Hepatocyte (in vitro differentiated cells): Measurements from ENCODE around the gene ITPRIPL2. TPM values are rescaled to one million over a fixed set of nuclear protein-coding genes. Genes with fewer than 3 reads are reported as not detected.

Source experiments
- DNase-seq: peaks from one replicate; pipeline ENCODE4 v3.0.0-alpha.2; 2016; ENCODE audit warnings: low spot score
- H2AFZ ChIP-seq: fragments of 200-600 bp; sonication (generic); 2 replicates; pipeline ENCODE4 v1.6.0; 2016; ENCODE audit warnings: antibody characterized with exemption, mild to moderate bottlenecking
- H3K27ac ChIP-seq: fragments of 200-600 bp; sonication (generic); 2 replicates; pipeline ENCODE4 v1.5.1; 2016; ENCODE audit warnings: mild to moderate bottlenecking
- H3K27me3 ChIP-seq: fragments of 200-600 bp; sonication (generic); 2 replicates; pipeline ENCODE4 v1.6.1; 2016
- H3K36me3 ChIP-seq: fragments of 200-600 bp; sonication (generic); replicated peaks from 2 replicates; pipeline ENCODE4 v1.5.1; 2016; ENCODE audit warnings: low read depth; ENCODE audit not compliant: insufficient read depth
- H3K4me1 ChIP-seq: fragments of 200-600 bp; sonication (generic); 2 replicates; pipeline ENCODE4 v1.5.1; 2016; ENCODE audit warnings: mild to moderate bottlenecking, moderate library complexity; ENCODE audit not compliant: insufficient read depth
- H3K4me2 ChIP-seq: fragments of 200-600 bp; sonication (generic); 2 replicates; pipeline ENCODE4 v1.6.0; 2016
- H3K4me3 ChIP-seq: fragments of 200-600 bp; sonication (generic); 2 replicates; pipeline ENCODE4 v1.5.1; 2016; ENCODE audit warnings: mild to moderate bottlenecking
- H3K79me2 ChIP-seq: fragments of 200-600 bp; sonication (generic); 2 replicates; pipeline ENCODE4 v1.6.0; 2017; ENCODE audit warnings: mild to moderate bottlenecking
- H3K9me2 ChIP-seq: fragments of 200-600 bp; sonication (generic); replicated peaks from 2 replicates; pipeline ENCODE4 v1.6.0; 2017; ENCODE audit warnings: mild to moderate bottlenecking; ENCODE audit not compliant: insufficient read depth
- H3K9me3 ChIP-seq: fragments of 200-600 bp; sonication (generic); 2 replicates; pipeline ENCODE4 v1.5.1; 2016; ENCODE audit warnings: low read depth, mild to moderate bottlenecking
- H4K20me1 ChIP-seq: fragments of 200-600 bp; sonication (generic); 2 replicates; pipeline ENCODE4 v1.6.0; 2016; ENCODE audit warnings: mild to moderate bottlenecking; ENCODE audit not compliant: insufficient read depth, poor library complexity, severe bottlenecking
- CTCF ChIP-seq: fragments of 200-600 bp; sonication (generic); IDR thresholded peaks from 2 replicates; pipeline ENCODE4 v1.5.1; 2016; ENCODE audit warnings: antibody characterized with exemption, mild to moderate bottlenecking; ENCODE audit not compliant: poor library complexity
- EZH2 ChIP-seq: fragments of 200-600 bp; sonication (generic); IDR thresholded peaks from 2 replicates; pipeline ENCODE4 v1.6.1; 2016; ENCODE audit warnings: antibody characterized with exemption, mild to moderate bottlenecking, borderline replicate concordance
- EZH2phosphoT487 ChIP-seq: fragments of 200-600 bp; sonication (generic); IDR thresholded peaks from one replicate; pipeline ENCODE4 v1.6.1; 2018; ENCODE audit warnings: antibody characterized with exemption, mild to moderate bottlenecking, low read depth, moderate library complexity; ENCODE audit not compliant: unreplicated experiment, severe bottlenecking
- WGBS: methylation state at CpG from one replicate; pipeline ENCODE4 v1.1.6; 2016; ENCODE audit warnings: low lambda C conversion rate; ENCODE audit errors: missing lambda C conversion rate; 5-methylcytosine and 5-hydroxymethylcytosine counted together
- polyA plus RNA-seq: library from polyadenylated mRNA; unstranded; fragments of >200 nt; fragmentation: Nextera tagmentation; extraction: Ambion mirVana; gene quantifications from 2 replicates; pipeline ENCODE4 v1.2.1, GENCODE V29; 2016
- total RNA-seq: library from RNA; depleted of rRNA; stranded (reverse); fragments of >200 nt; gene quantifications from 2 replicates; pipeline ENCODE4 v1.2.3, GENCODE V29; 2014

Gene ITPRIPL2
- total and polyA plus RNA-seq, 2 experiments from 2014 or later = 10.3 to 20.1 TPM

DNA sequence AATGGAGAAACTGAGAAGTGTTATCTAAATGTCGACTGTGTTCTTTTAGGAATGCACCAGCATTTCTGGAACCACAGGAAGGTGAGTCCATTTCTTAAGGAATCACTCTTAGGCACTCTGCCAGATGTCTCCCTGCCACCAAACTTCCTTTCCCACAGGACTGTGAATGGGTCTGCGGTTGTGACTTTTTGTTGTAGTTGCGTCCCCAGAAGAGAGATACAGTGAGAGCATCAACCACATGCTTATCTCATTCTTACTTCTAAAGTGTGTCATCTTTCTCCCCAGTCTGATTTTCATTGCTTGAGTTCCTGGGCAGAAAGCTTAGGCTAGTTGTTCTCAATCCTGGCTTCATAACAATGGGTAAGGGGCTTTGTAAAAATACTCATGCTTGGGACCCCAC lies 13.4 kb downstream of the ITPRIPL2 start:
- TF ChIP-seq EZH2 (no peak), CTCF (no peak)
- Histone ChIP-seq H3K27me3 (no peaks in the 10 kb centered on the region), H3K36me3 (no peaks in the 10 kb centered on the region), H3K79me2 (no peaks in the 10 kb centered on the region), H2AFZ (no peak overlapping the region), H3K4me2 (no peak overlapping the region), H4K20me1 (no peaks in the 10 kb centered on the region), H3K9me2 (no peaks in the 10 kb centered on the region), H3K27ac (no peak overlapping the region), H3K4me3 (no peak overlapping the region), H3K4me1 (peaks cover 18% of the 10 kb centered on the region), H3K9me3 (no peaks in the 10 kb centered on the region)
- WGBS = 94% methylated on average over 3 of the region's 3 CpGs
- no peak for DNase-seq

GRCh38 chr16:19127674-19128131 lies 13.9 kb downstream of the ITPRIPL2 start:
- TF ChIP-seq EZH2phosphoT487 = no peak
- TF ChIP-seq EZH2 = no peak
- TF ChIP-seq CTCF = no peak
- Histone ChIP-seq H3K27ac (no peak overlapping the region), H2AFZ (no peak overlapping the region), H3K79me2 (no peaks in the 10 kb centered on the region), H3K9me2 (no peaks in the 10 kb centered on the region), H3K27me3 (no peaks in the 10 kb centered on the region), H3K9me3 (no peaks in the 10 kb centered on the region), H3K4me2 (no peak overlapping the region), H3K4me1 (peaks cover 18% of the 10 kb centered on the region), H3K4me3 (no peak overlapping the region), H3K36me3 (no peaks in the 10 kb centered on the region), H4K20me1 (no peaks in the 10 kb centered on the region)
- 89% methylated on average over 3 of the region's 3 CpGs for WGBS
- DNase-seq = no peak

DNA sequence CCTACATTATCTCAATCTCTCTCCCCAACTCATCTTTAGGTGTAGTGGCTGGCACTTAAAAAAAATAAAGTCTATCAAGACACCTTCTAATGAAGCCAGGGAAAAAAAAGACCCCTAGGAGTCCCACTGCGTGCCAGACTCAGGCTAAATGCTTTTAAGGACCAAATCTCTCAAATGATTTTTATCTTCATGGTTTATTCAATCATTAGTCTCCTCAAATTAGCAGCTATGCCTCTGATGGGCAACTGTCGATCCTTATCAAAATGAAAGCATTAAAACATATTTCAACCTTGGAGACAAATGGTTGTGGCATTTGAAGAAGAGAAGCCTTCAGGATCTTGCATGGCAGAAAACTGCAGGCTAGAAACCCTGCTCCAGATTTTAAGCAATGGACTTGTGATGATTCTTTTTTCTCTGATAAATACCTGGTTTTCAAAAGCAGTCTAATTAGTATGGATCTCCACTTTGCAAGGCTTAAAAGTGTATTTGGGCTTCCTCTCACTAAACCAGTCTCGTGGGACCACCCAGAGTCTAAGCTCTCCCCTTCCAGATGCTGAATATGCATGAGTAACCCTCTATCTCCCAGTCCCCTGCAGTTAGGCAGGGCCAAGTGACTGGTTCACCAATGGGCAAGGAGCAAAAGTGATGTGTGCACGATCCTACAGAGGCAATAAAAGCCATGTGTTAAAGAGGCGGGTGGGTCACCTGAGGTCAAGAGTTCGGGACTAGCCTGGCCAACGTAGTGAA lies 14.9 kb downstream of the ITPRIPL2 start:
- H3K4me1 ChIP-seq = peaks cover 18% of the 10 kb centered on the region
- TF ChIP-seq EZH2phosphoT487 = no peak
- TF ChIP-seq CTCF = no peak
- TF ChIP-seq EZH2 = no peak
- WGBS = 63% methylated on average over 7 of the region's 7 CpGs
- no peaks in the 10 kb centered on the region for H4K20me1 ChIP-seq
- no peak overlapping the region for H3K4me2 ChIP-seq
- no peak overlapping the region for H3K27ac ChIP-seq
- DNase-seq = no peak
- no peaks in the 10 kb centered on the region for H3K9me2 ChIP-seq
- H3K79me2 ChIP-seq = no peaks in the 10 kb centered on the region
- H2AFZ ChIP-seq = no peak overlapping the region
- H3K36me3 ChIP-seq = no peaks in the 10 kb centered on the region
- H3K27me3 ChIP-seq = no peaks in the 10 kb centered on the region
- no peaks in the 10 kb centered on the region for H3K9me3 ChIP-seq
- H3K4me3 ChIP-seq = no peak overlapping the region
